ENCODE results near the gene TAC3.

GRCh38 chr12:57047981-57048380 lies 31.7 kb upstream of the TAC3 start:
- no peak for TF ChIP-seq YY1 (IDR thresholded peaks at IDR 0.05; ENCODE audit: insufficient read depth, insufficient read length)
- no peak for TF ChIP-seq SUZ12 (IDR thresholded peaks at IDR 0.05; ENCODE audit: extremely low read depth, insufficient read depth, insufficient read length)
- TF ChIP-seq ZNF274 (IDR thresholded peaks at IDR 0.05; ENCODE audit: low read depth, low read length) = no peak

Data from NT2/D1 (cell line).